Measurements from ENCODE around the gene KCTD1. TPM values are rescaled to one million over a fixed set of nuclear protein-coding genes. Genes with fewer than 3 reads are reported as not detected.

The KCTD1 gene
- polyA plus RNA-seq, 4 donors = 1.8 to 5.8 (median 3.2) TPM

GRCh38 chr18:26419746-26420145 is 128.6 kb downstream of the KCTD1 start:
- no peaks in the 10 kb centered on the region for H3K27me3 ChIP-seq (ENCODE audit: control insufficient read depth in 3 of 3, insufficient read depth in 3 of 3, low read length in 3 of 3)
- H3K36me3 ChIP-seq (ENCODE audit: control insufficient read depth in 3 of 3, insufficient read depth in 2 of 3, low read depth in 1 of 3, low read length in 3 of 3) = no peaks in the 10 kb centered on the region
- no peak overlapping the region for H3K27ac ChIP-seq (ENCODE audit: low read depth in 1 of 3, low read length in 2 of 3)
- H3K4me3 ChIP-seq (ENCODE audit: low read depth in 1 of 3, low read length in 3 of 3) = no peak overlapping the region
- H3K9me3 ChIP-seq (ENCODE audit: control insufficient read depth in 2 of 2, insufficient read depth in 1 of 2, low read depth in 1 of 2, low read length in 1 of 2) = no peaks in the 10 kb centered on the region
- WGBS, 3 donors = 80 to 84% (median 80%) methylated on average over 9 of the region's 9 CpGs
- DNase-seq (no peak), FAIRE-seq (no peak)
- no peaks in the 10 kb centered on the region for H3K4me1 ChIP-seq (ENCODE audit: control insufficient read depth in 3 of 3, insufficient read depth in 2 of 3, low read depth in 1 of 3, low read length in 2 of 3)

GRCh38 chr18:26418225-26418624 is 130.1 kb downstream of the KCTD1 start:
- Histone ChIP-seq H3K9me3 (ENCODE audit: control insufficient read depth in 2 of 2, insufficient read depth in 1 of 2, low read depth in 1 of 2, low read length in 1 of 2) (no peaks in the 10 kb centered on the region), H3K27ac (ENCODE audit: low read depth in 1 of 3, low read length in 2 of 3) (no peak overlapping the region), H3K4me1 (ENCODE audit: control insufficient read depth in 3 of 3, insufficient read depth in 2 of 3, low read depth in 1 of 3, low read length in 2 of 3) (no peaks in the 10 kb centered on the region), H3K36me3 (ENCODE audit: control insufficient read depth in 3 of 3, insufficient read depth in 2 of 3, low read depth in 1 of 3, low read length in 3 of 3) (no peaks in the 10 kb centered on the region), H3K4me3 (ENCODE audit: low read depth in 1 of 3, low read length in 3 of 3) (no peak overlapping the region), H3K27me3 (ENCODE audit: control insufficient read depth in 3 of 3, insufficient read depth in 3 of 3, low read length in 3 of 3) (no peaks in the 10 kb centered on the region)
- FAIRE-seq (no peak), DNase-seq (no peak)
- 82 to 93% (median 87%) methylated on average over 4 of the region's 4 CpGs for WGBS, 3 donors

DNA sequence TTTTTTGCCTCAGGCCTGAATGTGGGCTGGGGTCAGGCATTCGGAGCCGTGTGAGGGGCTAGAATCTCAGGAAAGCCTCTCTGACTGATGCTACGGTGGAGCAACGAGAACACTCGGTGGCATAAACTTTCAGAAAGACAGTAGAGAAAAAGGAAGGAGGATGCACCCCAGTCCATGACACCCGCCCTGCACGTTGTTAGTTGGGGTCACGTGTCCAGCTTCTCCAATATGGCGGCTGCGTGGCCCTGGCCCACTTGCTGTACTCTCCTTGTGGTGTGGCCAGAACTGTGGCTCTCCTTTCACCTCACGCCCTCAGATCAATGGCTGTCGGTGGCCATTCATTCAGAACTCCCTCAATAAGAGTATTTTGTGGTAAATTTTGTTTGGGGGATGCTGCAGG is 131.2 kb downstream of the KCTD1 start:
- 93% methylated on average over 12 of the region's 12 CpGs for WGBS, 3 donors
- DNase-seq (no peak), FAIRE-seq (no peak)
- no peak overlapping the region for H3K4me3 ChIP-seq (ENCODE audit: low read depth in 1 of 3, low read length in 3 of 3)
- H3K27me3 ChIP-seq (ENCODE audit: control insufficient read depth in 3 of 3, insufficient read depth in 3 of 3, low read length in 3 of 3) = no peaks in the 10 kb centered on the region
- H3K36me3 ChIP-seq (ENCODE audit: control insufficient read depth in 3 of 3, insufficient read depth in 2 of 3, low read depth in 1 of 3, low read length in 3 of 3) = no peaks in the 10 kb centered on the region
- H3K27ac ChIP-seq (ENCODE audit: low read depth in 1 of 3, low read length in 2 of 3) = no peak overlapping the region
- H3K9me3 ChIP-seq (ENCODE audit: control insufficient read depth in 2 of 2, insufficient read depth in 1 of 2, low read depth in 1 of 2, low read length in 1 of 2) = no peaks in the 10 kb centered on the region
- H3K4me1 ChIP-seq (ENCODE audit: control insufficient read depth in 3 of 3, insufficient read depth in 2 of 3, low read depth in 1 of 3, low read length in 2 of 3) = no peaks in the 10 kb centered on the region

GRCh38 chr18:26416652-26417150 is 131.7 kb downstream of the KCTD1 start:
- no peaks in the 10 kb centered on the region for H3K36me3 ChIP-seq (ENCODE audit: control insufficient read depth in 3 of 3, insufficient read depth in 2 of 3, low read depth in 1 of 3, low read length in 3 of 3)
- DNase-seq (no peak), FAIRE-seq (no peak)
- H3K9me3 ChIP-seq (ENCODE audit: control insufficient read depth in 2 of 2, insufficient read depth in 1 of 2, low read depth in 1 of 2, low read length in 1 of 2) = no peaks in the 10 kb centered on the region
- H3K4me3 ChIP-seq (ENCODE audit: low read depth in 1 of 3, low read length in 3 of 3) = no peak overlapping the region
- WGBS, 3 donors = 92 to 96% (median 93%) methylated on average over 8 of the region's 8 CpGs
- no peaks in the 10 kb centered on the region for H3K27me3 ChIP-seq (ENCODE audit: control insufficient read depth in 3 of 3, insufficient read depth in 3 of 3, low read length in 3 of 3)
- no peaks in the 10 kb centered on the region for H3K4me1 ChIP-seq (ENCODE audit: control insufficient read depth in 3 of 3, insufficient read depth in 2 of 3, low read depth in 1 of 3, low read length in 2 of 3)
- no peak overlapping the region for H3K27ac ChIP-seq (ENCODE audit: low read depth in 1 of 3, low read length in 2 of 3)

- no peak for DNase-seq
- H3K4me1 ChIP-seq (ENCODE audit: control insufficient read depth in 3 of 3, insufficient read depth in 2 of 3, low read depth in 1 of 3, low read length in 2 of 3) = no peaks in the 10 kb centered on the region
- H3K27ac ChIP-seq (ENCODE audit: low read depth in 1 of 3, low read length in 2 of 3) = no peak overlapping the region
- no peak for FAIRE-seq
- H3K27me3 ChIP-seq (ENCODE audit: control insufficient read depth in 3 of 3, insufficient read depth in 3 of 3, low read length in 3 of 3) = no peaks in the 10 kb centered on the region
- no peaks in the 10 kb centered on the region for H3K9me3 ChIP-seq (ENCODE audit: control insufficient read depth in 2 of 2, insufficient read depth in 1 of 2, low read depth in 1 of 2, low read length in 1 of 2)
- no peak overlapping the region for H3K4me3 ChIP-seq (ENCODE audit: low read depth in 1 of 3, low read length in 3 of 3)
- WGBS, 3 donors = 75 to 79% (median 77%) methylated on average over 7 of the region's 7 CpGs
- no peaks in the 10 kb centered on the region for H3K36me3 ChIP-seq (ENCODE audit: control insufficient read depth in 3 of 3, insufficient read depth in 2 of 3, low read depth in 1 of 3, low read length in 3 of 3)
These were observed 132.7 kb downstream of the KCTD1 start for GRCh38 chr18:26415631-26416030.

- Histone ChIP-seq H3K27me3 (ENCODE audit: control insufficient read depth in 3 of 3, insufficient read depth in 3 of 3, low read length in 3 of 3) (no peaks in the 10 kb centered on the region), H3K4me3 (ENCODE audit: low read depth in 1 of 3, low read length in 3 of 3) (no peak overlapping the region), H3K4me1 (ENCODE audit: control insufficient read depth in 3 of 3, insufficient read depth in 2 of 3, low read depth in 1 of 3, low read length in 2 of 3) (no peaks in the 10 kb centered on the region), H3K27ac (ENCODE audit: low read depth in 1 of 3, low read length in 2 of 3) (no peak overlapping the region), H3K9me3 (ENCODE audit: control insufficient read depth in 2 of 2, insufficient read depth in 1 of 2, low read depth in 1 of 2, low read length in 1 of 2) (no peaks in the 10 kb centered on the region), H3K36me3 (ENCODE audit: control insufficient read depth in 3 of 3, insufficient read depth in 2 of 3, low read depth in 1 of 3, low read length in 3 of 3) (no peaks in the 10 kb centered on the region)
- DNase-seq = no peak
- WGBS, 3 donors = 47 to 53% (median 50%) methylated on average over 4 of the region's 4 CpGs
- FAIRE-seq = no peak
These were observed 133.4 kb downstream of the KCTD1 start for GRCh38 chr18:26414901-26415440.

GRCh38 chr18:26409091-26409490 is 139.3 kb downstream of the KCTD1 start:
- H3K9me3 ChIP-seq (ENCODE audit: control insufficient read depth in 2 of 2, insufficient read depth in 1 of 2, low read depth in 1 of 2, low read length in 1 of 2) = no peaks in the 10 kb centered on the region
- H3K4me1 ChIP-seq (ENCODE audit: control insufficient read depth in 3 of 3, insufficient read depth in 2 of 3, low read depth in 1 of 3, low read length in 2 of 3) = no peaks in the 10 kb centered on the region
- no peak overlapping the region for H3K4me3 ChIP-seq (ENCODE audit: low read depth in 1 of 3, low read length in 3 of 3)
- 64 to 75% (median 65%) methylated on average over 4 of the region's 4 CpGs for WGBS, 3 donors
- DNase-seq (no peak), FAIRE-seq (no peak)
- no peaks in the 10 kb centered on the region for H3K36me3 ChIP-seq (ENCODE audit: control insufficient read depth in 3 of 3, insufficient read depth in 2 of 3, low read depth in 1 of 3, low read length in 3 of 3)
- no peak overlapping the region for H3K27ac ChIP-seq (ENCODE audit: low read depth in 1 of 3, low read length in 2 of 3)
- no peaks in the 10 kb centered on the region for H3K27me3 ChIP-seq (ENCODE audit: control insufficient read depth in 3 of 3, insufficient read depth in 3 of 3, low read length in 3 of 3)

- WGBS, 3 donors = 73 to 87% (median 80%) methylated on average over 16 of the region's 16 CpGs
- Histone ChIP-seq H3K9me3 (ENCODE audit: control insufficient read depth in 2 of 2, insufficient read depth in 1 of 2, low read depth in 1 of 2, low read length in 1 of 2) (no peaks in the 10 kb centered on the region), H3K27me3 (ENCODE audit: control insufficient read depth in 3 of 3, insufficient read depth in 3 of 3, low read length in 3 of 3) (no peaks in the 10 kb centered on the region), H3K27ac (ENCODE audit: low read depth in 1 of 3, low read length in 2 of 3) (no peak overlapping the region), H3K4me1 (ENCODE audit: control insufficient read depth in 3 of 3, insufficient read depth in 2 of 3, low read depth in 1 of 3, low read length in 2 of 3) (no peaks in the 10 kb centered on the region), H3K4me3 (ENCODE audit: low read depth in 1 of 3, low read length in 3 of 3) (no peak overlapping the region), H3K36me3 (ENCODE audit: control insufficient read depth in 3 of 3, insufficient read depth in 2 of 3, low read depth in 1 of 3, low read length in 3 of 3) (no peaks in the 10 kb centered on the region)
- FAIRE-seq (no peak), DNase-seq (no peak)
These were observed 140.4 kb downstream of the KCTD1 start for GRCh38 chr18:26407736-26408601.
